EL (cell line): ENCODE results near the gene MUC4.
"Not testable (repeated sequence)": the region's sequence is repeated elsewhere in the genome, so short reads cannot be mapped to it uniquely, and the experiment has no call there.

Source experiments
- DNase-seq: peaks from one replicate; pipeline ENCODE4 v3.0.0-alpha.2; 2016

Gene MUC4

DNA sequence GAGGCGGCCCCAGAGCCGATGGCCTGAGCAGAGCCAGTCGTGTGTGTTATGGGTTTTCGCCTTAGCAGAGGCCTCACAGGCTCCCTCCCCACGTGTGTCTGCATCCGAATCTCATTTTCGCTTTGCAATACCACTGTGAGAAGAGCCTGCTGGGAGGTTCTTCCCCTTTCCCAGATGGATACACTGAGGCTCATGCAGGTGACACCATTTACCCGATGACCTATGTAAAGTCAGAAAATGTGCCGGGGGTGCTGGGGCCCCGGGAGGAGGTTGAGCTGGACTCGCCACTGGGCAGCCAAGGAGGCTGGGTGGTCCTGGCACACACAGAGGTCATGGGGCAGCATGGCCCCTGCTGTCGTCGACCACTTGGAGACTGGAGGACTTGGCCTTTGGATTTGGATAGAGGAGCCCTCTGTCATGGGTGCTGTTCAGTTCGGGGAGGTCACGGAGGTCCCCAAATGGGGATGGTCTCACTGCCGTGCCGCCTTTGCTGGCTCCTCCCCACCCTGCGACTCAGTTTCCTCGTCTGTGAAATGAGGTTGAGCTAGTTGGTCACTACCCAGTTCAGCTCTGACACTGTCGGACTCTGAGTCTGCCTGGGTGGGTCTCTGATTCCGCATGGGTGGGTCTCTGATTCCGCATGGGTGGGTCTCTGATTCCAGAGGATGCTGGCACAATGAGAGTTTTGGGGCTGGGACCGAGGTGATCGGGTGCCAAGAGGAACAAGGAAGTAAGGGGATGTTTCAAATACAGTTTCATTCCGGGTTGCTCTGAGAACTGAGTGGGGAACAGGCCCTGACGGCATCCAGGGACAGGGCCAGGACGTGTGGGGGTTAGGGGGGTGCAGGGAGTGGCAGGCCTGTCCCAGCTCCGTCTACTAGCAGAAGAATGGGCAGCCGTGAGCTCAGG, 23.2 kb upstream of the MUC4 start:
- no peak for DNase-seq

DNA sequence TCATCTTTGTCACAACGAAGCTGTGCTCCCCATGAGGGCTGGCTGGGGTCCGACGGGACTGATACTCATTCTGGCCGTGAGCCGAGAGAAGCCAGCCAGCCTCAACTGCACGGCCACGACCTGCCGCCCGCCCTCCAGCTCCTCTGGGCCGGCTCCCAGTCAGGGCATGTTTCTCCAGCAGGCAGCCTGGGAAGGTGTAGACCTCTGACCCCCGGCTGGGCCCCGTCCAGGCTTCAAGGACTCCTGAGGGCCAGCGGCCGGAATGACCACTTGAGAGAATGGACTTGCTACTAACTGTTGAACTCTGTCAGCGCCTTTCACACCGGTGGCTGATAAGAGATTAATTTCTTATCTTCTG, 18.1 kb upstream of the MUC4 start:
- no peak for DNase-seq

DNA sequence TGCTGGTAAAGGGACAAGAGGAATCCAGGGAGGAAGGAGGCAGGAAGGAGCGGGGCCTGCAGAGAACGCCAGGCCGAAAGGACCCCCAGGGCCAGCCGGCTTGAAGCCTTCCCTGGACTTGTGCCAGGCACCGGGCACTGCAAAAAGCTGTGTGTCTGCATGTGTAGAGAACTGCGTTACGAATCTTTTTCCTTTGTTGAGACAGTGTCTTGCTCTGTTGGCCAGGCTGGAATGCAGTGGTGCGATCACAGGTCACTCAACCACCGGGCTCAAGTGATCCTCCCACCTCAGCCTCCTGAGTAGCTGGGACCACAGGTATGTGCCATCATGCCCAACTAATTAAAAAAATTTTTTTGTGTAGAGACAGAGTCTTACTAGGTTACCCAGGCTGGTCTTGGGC, 17.0 kb upstream of the MUC4 start:
- DNase-seq: no peak

DNA sequence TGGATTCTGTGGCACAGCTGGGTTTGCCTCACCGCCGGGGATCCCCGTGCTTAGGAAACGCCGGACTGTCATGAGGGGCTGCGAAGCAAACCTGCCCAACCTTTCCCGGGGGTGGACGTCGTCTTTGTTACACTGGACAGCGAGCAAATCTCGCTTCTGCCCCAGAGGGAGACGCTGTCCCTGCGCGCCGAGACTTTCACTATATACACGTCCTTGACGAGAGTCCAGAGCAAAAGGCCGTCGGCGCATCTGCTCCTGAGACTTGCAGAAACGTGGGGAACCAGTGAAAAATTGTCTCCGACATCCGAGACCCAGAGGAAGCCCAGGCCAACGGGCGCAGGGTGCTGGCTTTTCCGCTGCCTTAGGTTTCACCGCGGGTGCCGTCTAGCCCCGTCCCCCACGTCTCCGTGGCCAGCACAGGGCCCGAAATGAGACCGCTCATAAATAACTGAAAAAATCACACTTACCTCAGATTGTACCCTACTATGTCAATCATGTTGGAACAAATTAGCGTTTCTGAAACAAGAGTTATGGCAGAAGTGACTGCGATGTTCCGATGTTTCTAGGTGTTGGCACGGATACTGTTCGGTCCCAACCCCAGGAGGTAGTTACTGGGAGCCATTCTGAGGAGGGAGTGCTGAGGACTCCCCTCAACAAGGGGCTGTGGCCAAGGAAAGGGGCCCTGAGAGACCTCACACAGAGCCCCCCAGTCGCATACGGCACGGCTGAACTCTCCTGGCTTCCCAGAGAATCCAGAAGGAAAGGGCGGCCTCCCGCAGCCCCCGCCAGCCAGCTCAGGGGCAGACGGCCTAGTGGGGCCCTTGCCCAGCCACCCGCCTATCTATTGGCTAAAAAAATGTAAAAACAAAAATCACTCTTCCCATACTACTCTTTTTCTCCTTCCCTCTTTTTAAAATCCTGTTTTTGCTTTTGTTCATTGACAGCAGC, 14.4 kb upstream of the MUC4 start:
- no peak for DNase-seq

DNA sequence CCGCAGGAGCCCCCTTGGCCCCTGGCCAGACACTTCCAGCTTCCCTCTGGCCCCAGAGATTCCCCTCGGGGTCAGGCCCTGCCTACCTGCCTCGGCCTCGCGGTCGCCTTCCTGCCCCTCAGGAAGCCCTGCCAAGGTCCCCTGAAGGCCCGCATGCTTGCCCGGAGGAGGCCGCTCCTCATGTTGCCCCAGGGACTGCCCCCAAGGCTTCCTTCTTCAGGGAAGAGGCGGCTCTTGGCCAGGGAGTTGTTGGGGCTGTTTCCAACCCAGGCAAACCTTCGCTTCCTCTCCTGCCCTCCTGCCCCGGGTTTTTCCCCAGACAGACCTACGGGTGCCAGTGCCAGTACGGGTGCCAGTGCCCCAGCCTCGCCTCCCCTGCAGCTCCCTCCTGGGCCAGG, 13.5 kb upstream of the MUC4 start:
- DNase-seq: no peak

DNA sequence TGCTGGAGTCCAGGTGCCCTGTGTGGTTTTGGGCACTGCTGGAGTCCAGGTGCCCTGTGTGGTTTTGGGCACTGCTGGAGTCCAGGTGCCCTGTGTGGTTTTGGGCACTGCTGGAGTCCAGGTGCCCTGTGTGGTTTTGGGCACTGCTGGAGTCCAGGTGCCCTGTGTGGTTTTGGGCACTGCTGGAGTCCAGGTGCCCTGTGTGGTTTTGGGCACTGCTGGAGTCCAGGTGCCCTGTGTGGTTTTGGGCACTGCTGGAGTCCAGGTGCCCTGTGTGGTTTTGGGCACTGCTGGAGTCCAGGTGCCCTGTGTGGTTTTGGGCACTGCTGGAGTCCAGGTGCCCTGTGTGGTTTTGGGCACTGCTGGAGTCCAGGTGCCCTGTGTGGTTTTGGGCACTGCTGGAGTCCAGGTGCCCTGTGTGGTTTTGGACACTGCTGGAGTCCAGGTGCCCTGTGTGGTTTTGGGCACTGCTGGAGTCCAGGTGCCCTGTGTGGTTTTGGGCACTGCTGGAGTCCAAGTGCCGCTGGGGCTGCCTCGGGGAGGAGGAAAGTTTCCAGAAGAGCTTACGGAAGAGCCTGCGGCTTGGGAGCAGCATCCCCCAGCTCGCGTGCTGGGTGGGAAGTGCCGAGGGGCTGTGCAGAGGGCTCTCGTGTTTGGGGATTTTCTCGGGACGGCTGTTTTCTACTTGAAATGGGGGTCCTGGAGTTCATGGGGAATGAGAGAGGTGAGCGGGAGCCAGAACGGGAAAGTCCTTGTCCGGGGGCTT, 12.9 kb upstream of the MUC4 start:
- DNase-seq: not testable (repeated sequence)

DNA sequence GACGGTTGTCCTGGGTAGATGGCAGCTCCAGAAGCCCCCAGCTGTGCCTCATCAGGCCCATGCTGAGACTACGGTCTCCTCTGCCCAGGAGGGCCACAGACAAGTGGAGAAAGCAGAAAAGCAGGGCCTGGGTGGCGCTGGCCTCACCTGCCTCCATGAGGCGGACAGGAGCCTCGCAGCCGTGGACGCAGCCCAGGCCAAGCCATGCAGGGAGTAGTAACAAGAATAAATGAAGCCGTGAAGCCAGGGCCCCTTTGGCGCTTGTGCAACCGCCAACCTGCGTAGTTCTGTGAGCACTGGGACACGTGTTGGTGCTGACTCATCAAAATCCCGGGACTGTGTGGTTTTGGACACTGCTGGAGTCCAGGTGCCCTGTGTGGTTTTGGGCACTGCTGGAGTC, 12.3 kb upstream of the MUC4 start:
- DNase-seq: no peak

DNA sequence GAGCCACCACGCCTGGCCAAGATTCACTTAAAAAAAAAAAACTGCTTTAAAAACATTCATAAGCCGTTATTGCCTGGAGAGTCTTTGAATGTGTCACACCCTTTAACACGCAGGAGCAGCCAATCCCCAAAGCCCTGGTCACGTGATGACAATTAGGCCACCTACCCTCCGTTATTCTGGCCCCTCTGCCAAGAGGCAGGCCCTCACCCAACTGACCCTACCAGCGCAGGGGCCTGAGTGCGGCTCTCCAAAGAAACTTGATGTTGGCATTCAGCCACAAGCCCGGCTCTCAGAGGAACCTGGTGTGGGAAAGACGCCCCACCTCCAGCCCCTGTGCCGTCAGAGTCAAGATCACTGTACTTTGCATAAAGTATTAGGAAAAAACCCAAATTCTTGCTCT, 11.6 kb upstream of the MUC4 start:
- no peak for DNase-seq

DNA sequence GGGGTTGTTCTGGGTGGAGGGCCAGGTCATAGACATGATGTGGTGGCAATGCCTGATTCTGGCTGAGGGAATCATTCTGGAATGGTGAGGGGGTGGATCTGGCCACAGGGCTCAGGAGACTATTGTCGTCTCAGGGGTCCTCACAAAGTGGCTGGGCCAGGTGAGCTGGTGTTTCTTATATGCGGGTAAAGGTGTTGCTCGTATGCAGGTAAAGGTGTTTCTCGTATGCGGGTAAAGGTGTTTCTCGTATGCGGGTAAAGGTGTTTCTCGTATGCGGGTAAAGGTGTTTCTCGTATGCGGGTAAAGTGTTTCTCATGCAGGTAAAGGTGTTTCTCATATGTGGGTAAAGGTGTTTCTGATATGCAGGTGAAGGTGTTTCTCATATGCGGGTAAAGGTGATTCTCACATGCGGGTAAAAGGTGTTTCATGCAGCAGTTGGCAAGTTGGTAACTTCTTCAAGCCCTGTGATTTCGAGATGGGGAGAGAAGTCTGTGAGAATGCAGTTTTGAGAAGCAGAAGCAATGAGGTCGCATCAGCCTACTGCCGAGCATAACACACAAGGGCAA, 10.5 kb upstream of the MUC4 start:
- no peak for DNase-seq

DNA sequence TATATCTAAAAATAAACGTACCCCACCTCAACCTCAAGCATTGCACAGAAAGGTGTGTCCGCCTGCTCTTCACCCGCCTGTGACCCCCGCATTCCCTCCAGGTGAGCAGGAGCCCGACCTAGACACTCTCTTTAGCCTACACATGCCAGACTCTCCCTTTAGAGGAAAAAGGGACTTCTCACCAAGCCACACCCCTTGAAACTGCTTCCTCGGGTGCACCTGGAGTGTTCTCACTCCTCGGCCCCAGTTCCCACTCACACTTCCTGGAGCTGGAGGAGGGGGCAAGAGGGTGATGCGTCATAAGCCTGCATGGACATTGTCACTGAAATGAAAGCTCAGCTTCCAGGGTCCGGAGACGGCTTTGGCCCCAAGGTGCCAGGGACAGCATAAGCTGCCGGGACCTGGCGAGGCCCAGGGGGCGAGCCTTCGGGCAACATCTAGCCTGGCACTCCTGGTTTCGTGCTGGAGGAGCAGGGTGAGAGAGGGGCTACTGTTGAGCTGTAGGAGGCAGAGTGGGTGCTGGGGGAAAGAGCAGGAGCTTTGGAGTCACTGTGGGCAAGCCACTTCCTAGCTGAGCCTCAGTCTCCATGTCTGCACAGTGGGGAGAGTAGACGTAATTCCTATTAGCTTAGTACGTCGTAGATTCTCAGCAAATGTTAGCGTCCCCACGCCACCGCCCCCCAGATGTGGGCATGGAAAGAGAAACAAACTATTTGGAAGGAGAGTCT, 9.8 kb upstream of the MUC4 start:
- DNase-seq: no peak

DNA sequence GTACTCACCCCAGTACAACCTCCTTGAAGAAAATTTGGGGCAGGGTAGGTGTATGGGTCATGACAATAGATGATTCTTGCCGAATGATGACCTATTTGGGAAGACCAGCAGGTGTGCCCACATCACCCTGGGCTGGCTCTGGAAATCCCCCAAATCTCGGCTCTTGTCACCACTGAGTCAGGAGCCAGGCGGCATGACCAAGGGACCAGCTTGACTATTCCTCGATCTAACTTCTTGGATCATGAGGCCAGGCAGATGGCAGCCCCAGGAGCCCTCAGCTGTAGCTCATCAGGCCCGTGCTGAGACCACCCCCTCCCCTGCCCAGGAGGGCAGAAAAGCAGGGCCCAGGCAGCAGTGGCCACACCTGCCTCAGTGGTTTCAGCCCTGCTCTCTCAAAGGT, 9.2 kb upstream of the MUC4 start:
- no peak for DNase-seq

DNA sequence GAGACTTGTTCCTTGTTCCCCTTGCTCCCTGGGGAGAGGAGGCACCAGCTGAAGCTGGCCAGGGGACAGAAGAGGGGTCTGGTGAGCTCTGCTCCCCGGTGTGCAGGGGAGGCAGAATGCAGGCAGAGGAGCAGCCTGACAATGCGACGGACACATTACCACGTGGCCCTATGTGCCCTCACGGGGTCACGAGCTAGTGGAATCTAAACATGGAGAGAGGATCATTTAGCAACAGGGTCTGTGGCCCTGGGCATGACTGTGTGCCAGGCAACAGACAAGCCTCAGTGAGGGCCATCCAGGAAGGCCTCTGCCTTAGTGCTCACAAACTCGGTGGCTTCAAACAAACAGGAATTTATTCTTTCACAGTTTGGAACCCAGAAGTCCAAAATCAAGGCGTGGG, 8.5 kb upstream of the MUC4 start:
- DNase-seq: no peak

DNA sequence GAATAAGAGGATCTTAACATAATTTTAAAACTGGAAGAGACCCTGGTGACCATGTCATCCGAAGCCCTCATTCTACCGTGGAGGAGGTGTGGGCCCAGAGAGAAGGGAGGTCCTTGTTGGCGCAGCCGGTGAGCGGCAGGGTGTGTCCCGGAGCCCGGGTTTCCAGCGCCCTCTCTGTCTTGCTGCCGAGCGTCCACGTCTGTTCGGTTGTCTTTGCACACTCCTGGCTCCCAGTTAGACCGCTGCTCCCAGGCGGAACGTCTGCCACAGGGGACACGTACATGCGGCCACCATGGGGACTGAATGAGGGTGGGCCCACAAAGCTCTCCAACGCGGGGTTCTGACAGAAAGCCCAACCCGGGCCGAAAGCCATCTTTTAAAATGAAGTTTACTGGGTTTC, 6.6 kb upstream of the MUC4 start:
- no peak for DNase-seq

DNA sequence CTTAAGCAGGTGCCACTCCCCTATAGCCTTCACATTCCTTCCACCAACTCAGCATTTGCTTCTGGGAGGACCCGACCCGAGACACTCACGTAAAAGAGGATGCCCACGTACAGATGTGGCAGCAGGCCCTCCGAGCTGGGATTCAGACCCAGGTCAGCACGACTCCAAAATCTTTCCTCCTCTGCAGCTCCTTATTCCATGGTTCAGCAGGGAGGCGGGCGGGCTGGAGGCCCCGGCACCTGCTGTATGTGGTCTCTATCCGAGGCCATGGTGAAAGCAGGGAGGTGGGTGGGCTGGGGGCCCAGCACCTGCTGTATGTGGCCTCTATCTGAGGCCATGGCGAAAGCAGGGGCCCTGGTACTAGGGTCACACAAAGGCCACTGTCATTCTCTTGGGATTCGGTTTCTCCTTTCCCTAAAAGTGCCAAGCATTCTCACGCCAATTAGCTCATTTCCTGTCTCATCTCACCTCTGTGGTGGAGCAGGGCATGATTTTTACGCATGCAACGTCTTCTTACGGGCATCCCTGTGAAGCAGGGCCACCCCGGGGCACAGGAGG, 5.9 kb upstream of the MUC4 start:
- DNase-seq: no peak

DNA sequence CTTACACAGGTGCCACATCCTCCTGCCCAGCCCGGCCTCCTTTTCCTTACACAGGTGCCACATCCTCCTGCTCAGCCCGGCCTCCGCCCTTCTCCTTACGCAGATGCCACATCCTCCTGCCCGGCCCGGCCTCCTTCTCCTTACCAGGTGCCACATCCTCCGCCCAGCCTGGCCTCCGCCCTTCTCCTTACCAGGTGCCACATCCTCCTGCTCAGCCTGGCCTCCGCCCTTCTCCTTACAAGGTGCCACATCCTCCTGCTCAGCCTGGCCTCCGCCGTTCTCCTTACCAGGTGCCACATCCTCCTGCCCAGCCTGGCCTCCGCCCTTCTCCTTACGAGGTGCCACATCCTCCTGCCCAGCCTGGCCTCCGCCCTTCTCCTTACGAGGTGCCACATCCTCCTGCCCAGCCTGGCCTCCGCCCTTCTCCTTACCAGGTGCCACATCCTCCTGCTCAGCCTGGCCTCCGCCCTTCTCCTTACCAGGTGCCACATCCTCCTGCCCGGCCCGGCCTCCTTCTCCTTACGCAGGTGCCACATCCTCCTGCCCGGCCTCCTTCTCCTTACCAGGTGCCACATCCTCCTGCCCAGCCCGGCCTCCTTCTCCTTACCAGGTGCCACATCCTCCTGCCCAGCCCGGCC, 4.7 kb upstream of the MUC4 start:
- DNase-seq: not testable (repeated sequence)

DNA sequence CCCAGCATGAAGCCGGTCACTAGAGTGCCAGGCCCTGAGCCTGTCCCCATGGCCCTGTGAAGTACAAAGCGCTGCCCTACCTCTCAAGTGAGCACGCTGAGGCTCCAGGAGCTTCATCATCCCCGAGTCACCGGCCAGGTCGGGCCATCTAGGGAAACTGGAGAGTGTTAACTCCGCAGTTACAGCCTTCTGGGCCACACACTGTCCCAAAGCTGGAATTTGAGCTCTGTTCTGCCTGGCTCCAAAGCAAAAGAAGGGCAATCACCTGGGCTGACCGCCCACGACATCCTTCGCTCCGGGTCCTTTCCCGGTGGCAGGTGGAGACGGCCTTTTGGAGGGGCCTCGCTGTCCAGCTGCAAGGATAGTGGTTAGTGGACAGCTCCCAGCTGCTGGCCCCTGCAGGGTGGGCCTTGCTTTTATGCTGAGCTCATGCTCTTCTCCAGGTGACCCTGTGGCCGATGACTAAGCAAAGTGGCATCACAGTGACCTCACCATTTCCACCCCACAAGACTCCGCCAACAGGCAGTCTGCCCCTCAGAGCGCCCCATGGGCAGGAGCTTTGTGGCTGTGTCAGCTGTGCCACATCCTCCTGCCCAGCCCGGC, 3.5 kb upstream of the MUC4 start:
- DNase-seq: peak; percentile 48

DNA sequence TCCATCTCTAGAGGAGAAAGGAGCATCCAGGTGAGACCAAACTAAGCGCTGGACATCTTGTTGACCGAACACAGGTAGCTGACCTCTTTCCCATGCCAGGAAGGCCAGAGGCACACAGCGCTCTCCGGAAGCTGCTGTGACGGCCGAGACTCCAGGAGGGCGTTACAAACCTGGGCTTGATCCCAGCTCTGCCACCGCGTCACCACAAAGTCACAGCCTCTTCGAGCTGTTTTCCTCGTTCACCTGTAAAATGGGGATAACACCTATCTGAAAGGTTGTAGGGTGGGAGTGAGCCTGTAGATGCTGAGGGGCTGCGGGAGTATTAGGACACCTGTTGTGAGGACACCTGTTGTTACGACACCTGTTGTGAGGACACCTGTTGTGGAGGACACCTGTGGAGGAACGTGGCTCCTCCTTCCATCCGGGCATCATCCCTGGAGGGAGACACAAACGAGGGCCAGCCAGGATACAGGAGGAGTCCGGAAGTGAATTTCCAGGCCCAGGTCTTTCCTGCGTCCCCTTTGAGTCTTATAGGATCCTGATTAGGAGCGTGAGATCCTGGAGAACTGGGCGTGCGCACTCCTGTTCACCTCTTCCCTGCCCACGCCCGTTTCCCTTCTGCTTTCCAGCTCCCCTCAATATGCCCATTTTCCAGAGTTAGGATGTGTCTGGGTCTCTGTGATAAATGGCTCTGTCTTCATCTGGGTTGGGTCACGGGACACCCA, 2.3 kb upstream of the MUC4 start:
- no peak for DNase-seq

DNA sequence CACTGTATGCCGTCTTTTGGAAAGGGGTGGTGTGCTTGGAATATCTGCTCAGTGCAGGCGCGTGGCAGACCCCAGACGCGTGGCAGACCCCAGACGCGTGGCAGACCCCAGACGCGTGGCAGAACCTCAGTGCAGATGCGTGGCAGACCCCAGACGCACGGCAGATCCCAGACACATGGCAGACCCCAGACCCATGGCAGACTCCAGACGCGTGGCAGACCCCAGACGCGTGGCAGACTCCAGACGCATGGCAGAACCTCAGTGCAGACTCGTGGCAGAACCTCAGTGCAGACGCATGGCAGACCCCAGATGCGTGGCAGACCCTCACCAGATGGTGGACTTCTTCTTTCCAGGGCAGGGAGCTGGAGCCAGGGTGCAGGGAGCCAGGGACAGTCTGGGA, 637 bp upstream of the MUC4 start:
- no peak for DNase-seq

DNA sequence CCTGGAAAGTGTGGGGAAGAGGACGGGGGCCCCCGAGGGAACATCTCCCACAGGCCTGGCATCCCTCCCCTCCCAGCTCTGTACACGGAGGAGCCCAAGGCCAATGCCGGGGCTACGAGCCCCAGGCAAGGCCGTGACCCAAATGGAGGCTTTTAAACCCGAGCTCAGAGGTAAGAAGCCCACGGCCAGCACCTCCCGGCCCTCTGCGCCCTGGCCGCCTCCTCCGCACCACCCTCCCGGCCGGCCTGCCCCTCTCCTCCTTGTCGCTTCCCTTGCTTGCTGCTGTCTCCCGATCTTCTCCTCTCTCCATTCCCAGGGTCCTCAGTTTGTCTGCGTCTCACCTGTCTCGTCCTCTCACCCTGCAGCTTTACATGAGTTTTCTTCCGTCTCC, 1.3 kb downstream of the MUC4 start:
- no peak for DNase-seq

DNA sequence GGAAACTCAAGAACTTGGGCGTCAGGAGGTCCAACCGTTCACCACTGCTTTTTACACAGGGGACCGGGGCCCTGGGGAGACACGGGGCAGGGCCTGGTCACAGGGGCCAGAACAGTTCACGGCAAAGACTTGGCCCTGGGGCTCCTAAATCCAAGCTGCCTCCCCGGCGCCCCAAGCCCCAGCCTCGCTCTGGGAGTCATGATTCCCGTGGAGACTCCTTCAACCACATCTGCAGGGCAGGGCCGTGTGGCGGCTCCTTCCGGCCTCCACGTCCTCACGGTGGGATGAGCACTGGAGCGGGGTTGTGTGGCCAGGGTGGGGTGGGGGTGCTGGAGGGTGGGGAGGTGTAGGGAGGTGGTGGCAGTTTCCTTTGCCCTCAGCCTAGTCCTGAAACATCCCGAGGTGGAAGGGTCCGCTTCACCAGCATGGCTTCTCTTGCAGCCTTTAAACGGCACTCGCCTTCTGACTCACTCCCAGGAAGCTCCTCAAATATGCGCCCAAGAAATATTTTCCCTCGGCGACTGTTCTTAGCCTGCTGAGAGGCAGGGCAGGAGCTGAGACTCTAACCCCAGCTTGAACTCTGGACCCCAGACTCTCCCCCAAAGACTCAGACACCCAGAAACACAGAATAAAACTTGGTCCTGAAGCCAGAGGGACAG, 1.8 kb downstream of the MUC4 start:
- peak; percentile 55 for DNase-seq
